GM12891 (cell line): ENCODE measurements around the gene FBXO17.

Experiments used
- DNase-seq: peaks from one replicate; pipeline ENCODE4 v3.0.0; 2011; ENCODE audit warnings: low spot score; ENCODE audit not compliant: insufficient read length
- FAIRE-seq: peaks from 2 replicates; lab custom pipeline; 2011; peaks lifted over from hg19 to GRCh38; lab: Jason Lieb, UNC
- PAX5 ChIP-seq: IDR thresholded peaks from 2 replicates; pipeline ENCODE4 v1.6.1; 2011; ENCODE audit warnings: low read length, moderate library complexity, mild to moderate bottlenecking; ENCODE audit not compliant: insufficient read depth, severe bottlenecking
- POLR2A ChIP-seq: IDR thresholded peaks from 2 replicates; pipeline ENCODE4 v1.6.1; 2011; ENCODE audit warnings: low read depth, low read length, control low read depth
- POLR2AphosphoS5 ChIP-seq: IDR thresholded peaks from 2 replicates; pipeline ENCODE4 v1.6.1; 2011; ENCODE audit warnings: low read depth, low read length, control low read depth
- POU2F2 ChIP-seq: IDR thresholded peaks from 2 replicates; pipeline ENCODE4 v1.6.1; 2011; ENCODE audit warnings: low read depth, mild to moderate bottlenecking, control low read depth, low read length, moderate library complexity
- SPI1 ChIP-seq: IDR thresholded peaks from 2 replicates; pipeline ENCODE4 v1.6.1; 2011; ENCODE audit warnings: low read depth, low read length, control low read depth
- TAF1 ChIP-seq: IDR thresholded peaks from 2 replicates; pipeline ENCODE4 v1.6.1; 2011; ENCODE audit warnings: low read depth, low read length, control low read depth

Gene FBXO17

GRCh38 chr19:38917921-38918491, 57.5 kb downstream of the FBXO17 start:
- FAIRE-seq (no peak), DNase-seq (no peak)
- no peak for TF ChIP-seq PAX5
- TF ChIP-seq POU2F2, result no peak
- TF ChIP-seq TAF1, result no peak
- no peak for TF ChIP-seq SPI1
- TF ChIP-seq POLR2AphosphoS5, result no peak
- TF ChIP-seq POLR2A, result no peak

GRCh38 chr19:38917516-38917915, 58.0 kb downstream of the FBXO17 start:
- TF ChIP-seq SPI1 (no peak), POLR2A (no peak), POU2F2 (no peak), POLR2AphosphoS5 (no peak), TAF1 (no peak), PAX5 (no peak)
- FAIRE-seq (no peak), DNase-seq (no peak)

GRCh38 chr19:38915329-38916321, 59.9 kb downstream of the FBXO17 start:
- DNase-seq (no peak), FAIRE-seq (no peak)
- TF ChIP-seq POLR2A (no peak), TAF1 (no peak), POU2F2 (no peak), PAX5 (no peak), POLR2AphosphoS5 (no peak), SPI1 (no peak)

DNA sequence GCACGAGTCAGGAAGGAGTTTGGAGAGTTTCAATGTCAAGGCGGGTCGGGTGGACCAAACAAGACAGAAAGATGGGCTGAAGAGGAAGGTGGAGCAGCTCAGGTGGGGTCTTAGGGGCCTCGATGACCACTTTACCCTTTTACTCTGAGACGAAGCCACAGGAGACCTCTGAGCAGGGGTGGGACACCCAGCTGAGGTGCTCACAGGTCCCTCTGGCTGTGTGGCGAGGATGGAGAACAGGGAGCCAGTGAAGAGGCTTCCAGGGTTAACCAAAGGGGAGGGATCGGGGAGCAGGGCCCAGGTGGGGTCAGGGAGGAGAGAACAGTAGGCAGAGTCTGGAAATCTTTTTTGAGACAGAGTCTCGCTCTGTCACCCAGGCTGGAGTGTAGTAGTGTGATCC, 61.6 kb downstream of the FBXO17 start:
- TF ChIP-seq POLR2A (no peak), PAX5 (no peak), TAF1 (no peak), POLR2AphosphoS5 (no peak), POU2F2 (no peak)
- FAIRE-seq (no peak), DNase-seq (no peak)

- DNase-seq (no peak), FAIRE-seq (peak; percentile 76)
- TF ChIP-seq TAF1 (no peak), SPI1 (peak; percentile 23; the same call in 1 of the 2 replicates)
Observed at GRCh38 chr19:38912600-38913514, 62.7 kb downstream of the FBXO17 start.

DNA sequence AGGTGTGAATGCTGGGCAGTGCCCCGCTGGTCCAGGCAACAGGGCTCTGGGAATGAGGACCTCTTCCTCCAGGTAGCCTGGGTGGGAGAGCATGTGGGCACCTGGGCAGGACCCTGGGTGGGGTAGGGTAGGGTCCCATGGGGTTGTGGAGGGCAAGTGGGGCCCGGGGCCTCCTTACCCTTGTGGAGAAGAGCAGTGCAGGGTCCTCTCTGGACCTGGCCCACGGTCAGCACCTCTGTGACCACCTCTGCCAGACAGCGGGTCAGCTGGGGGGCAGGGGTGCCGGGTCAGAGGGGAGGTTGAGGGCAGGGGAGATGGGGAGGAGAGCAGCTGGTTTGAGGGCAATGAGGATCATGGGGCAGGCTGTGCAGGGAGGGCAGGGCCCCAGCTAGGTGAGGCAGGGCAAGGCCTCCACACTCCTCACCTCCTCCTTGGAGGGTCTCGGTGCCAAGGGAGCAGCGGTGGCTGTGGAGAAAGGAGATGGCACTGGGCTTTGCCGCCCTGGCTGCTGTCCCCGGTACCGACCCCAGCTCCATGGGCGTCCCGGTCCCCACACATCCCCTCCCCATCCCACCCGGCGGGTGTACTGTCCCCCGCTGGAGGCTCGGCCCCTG, 64.0 kb downstream of the FBXO17 start:
- no peak for TF ChIP-seq SPI1
- no peak for TF ChIP-seq POLR2AphosphoS5
- TF ChIP-seq TAF1, result no peak
- no peak for DNase-seq
- no peak for FAIRE-seq

DNA sequence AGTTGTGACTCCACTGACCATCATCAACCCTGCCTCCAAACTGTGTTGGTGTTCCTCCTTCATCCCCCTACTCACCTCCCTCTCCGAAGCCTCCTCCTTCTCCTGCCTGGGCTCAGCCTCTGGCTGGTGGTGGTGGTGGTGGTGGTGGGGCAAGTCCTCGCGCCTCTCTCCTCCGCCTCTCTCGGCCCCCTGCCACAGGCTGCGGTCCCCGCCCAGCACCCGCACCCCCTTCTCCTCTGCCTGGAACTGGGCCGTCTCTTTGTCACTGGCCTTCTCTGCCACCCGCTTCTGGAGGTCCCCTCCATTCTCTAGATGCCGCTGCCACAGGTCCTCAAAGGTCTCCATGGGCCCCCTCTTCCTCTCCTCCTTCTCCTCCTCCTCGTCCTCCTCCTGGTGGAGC, 65.1 kb downstream of the FBXO17 start:
- DNase-seq (no peak), FAIRE-seq (no peak)
- TF ChIP-seq SPI1, result no peak
- TF ChIP-seq POLR2AphosphoS5, result no peak
- TF ChIP-seq PAX5, result no peak
- no peak for TF ChIP-seq TAF1
- TF ChIP-seq POU2F2, result no peak
- no peak for TF ChIP-seq POLR2A

- FAIRE-seq (no peak), DNase-seq (no peak)
- peak; percentile 50; the same call in 1 of the 2 replicates for TF ChIP-seq POLR2AphosphoS5
- no peak for TF ChIP-seq POLR2A
Observed at GRCh38 chr19:38908911-38909310, 66.6 kb downstream of the FBXO17 start.

GRCh38 chr19:38907670-38908069, 67.9 kb downstream of the FBXO17 start:
- DNase-seq, result no peak
- TF ChIP-seq PAX5, result no peak
- TF ChIP-seq POLR2A, result no peak
- FAIRE-seq, result no peak
